ENCODE data around the gene BEST1. TPM values are rescaled to one million over a fixed set of nuclear protein-coding genes. Genes with fewer than 3 reads are reported as not detected.
A peak's percentile ranks its signal among the peaks of the same experiment; 100 is the strongest.

Gene BEST1
- total RNA-seq, 4 donors from 2014 or later, result 33.2 to 53.2 (median 45.7) TPM

DNA sequence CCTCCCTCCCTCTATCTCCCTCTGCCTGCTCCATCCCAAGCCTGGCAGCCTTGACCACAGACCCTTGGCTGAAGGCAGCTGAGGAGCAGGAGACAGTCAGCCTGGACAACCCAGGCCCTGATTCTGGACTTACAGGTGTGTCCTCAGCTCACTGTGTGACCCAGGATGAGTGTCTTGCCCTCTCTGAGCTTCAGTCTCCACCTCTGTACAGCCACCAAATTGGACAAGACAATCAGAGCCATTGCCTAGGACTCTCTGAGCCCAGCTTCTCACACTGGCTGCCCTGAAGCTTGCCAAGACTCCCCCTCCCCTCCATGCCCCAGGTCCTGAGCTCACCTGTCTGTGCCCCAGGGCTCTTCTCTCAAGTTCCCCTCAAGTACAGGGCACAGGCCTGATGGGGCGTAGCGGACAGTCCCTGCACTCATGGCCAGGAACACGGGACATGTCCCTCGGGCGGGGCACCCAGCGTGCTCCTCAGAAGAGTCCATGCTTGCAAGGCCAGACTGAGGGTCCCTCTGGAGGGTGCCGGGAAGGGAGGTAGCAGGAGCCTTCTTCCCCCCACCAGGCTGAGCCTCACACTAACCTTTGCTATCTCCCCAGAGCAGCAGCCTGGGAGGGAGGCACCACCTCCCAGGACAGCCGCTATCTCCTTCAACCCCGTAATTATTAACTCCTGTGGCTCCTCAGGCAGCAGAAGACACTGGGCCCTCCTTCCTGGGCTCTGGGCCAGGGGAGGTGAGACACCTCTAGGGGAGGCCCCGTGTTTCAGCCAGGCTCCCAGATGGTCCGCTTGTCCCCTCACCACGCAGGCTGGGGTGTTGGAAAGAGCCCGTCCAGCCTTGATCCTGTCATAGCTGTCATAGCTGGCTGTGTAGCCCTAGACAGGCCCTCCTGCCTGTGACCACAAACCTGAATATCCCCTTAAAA is 30.2 kb upstream of the BEST1 start:
- Histone ChIP-seq H3K9me3 (no peaks in the 10 kb centered on the region), H3K27ac (peak overlapping the region in 3 of 4 donors; percentile 50 to 95 (median 92)), H3K36me3 (no peaks in the 10 kb centered on the region), H3K27me3 (no peaks in the 10 kb centered on the region), H3K4me3 (no peak overlapping the region), H3K4me1 (peaks cover 0 to 74% (median 29%) of the 10 kb centered on the region in 4 donors)
- WGBS, 2 donors, result 63 to 80% methylated on average over 7 to 9 of the region's 13 CpGs
- TF ChIP-seq, protein P1, sequence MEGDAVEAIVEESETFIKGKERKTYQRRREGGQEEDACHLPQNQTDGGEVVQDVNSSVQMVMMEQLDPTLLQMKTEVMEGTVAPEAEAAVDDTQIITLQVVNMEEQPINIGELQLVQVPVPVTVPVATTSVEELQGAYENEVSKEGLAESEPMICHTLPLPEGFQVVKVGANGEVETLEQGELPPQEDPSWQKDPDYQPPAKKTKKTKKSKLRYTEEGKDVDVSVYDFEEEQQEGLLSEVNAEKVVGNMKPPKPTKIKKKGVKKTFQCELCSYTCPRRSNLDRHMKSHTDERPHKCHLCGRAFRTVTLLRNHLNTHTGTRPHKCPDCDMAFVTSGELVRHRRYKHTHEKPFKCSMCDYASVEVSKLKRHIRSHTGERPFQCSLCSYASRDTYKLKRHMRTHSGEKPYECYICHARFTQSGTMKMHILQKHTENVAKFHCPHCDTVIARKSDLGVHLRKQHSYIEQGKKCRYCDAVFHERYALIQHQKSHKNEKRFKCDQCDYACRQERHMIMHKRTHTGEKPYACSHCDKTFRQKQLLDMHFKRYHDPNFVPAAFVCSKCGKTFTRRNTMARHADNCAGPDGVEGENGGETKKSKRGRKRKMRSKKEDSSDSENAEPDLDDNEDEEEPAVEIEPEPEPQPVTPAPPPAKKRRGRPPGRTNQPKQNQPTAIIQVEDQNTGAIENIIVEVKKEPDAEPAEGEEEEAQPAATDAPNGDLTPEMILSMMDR (IDR thresholded peaks at IDR 0.05), result no peak
- TF ChIP-seq POLR2A (IDR thresholded peaks at IDR 0.05) (no peak), EP300 (IDR thresholded peaks at IDR 0.05) (no peak)
- DNase-seq (ENCODE audit: low spot score in 2 of 2), result no peak

DNA sequence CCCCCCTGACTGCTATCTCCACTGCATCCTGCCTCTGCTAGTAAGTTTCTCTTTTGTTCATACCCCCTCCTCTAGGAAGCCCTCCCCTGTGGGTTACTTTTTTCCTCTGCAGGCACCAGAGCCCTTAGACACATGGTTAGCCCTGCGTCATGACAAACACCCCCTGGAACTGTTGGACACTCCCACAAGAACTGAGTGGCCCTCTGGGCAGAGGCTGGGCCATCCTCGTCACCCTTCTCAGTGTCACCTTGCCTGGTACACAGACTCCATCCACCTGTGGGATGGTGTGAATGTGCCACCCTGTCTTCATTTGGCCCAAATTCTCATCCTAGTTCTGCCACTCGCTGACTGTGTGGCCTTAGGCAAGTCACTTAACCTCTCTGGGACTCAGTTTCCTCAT is 28.7 kb upstream of the BEST1 start:
- TF ChIP-seq POLR2A (IDR thresholded peaks at IDR 0.05) (no peak), EP300 (IDR thresholded peaks at IDR 0.05) (no peak)
- TF ChIP-seq, protein P1 (IDR thresholded peaks at IDR 0.05), result no peak
- 82 to 83% methylated on average over 3 of the region's 3 CpGs for WGBS, 2 donors
- Histone ChIP-seq H3K36me3 (no peaks in the 10 kb centered on the region), H3K27me3 (no peaks in the 10 kb centered on the region), H3K4me3 (no peak overlapping the region), H3K4me1 (peaks cover 0 to 65% (median 26%) of the 10 kb centered on the region in 4 donors), H3K9me3 (no peaks in the 10 kb centered on the region), H3K27ac (peak overlapping the region in 2 of 4 donors; percentile 94 to 95)
- DNase-seq (ENCODE audit: low spot score in 2 of 2), result no peak

DNA sequence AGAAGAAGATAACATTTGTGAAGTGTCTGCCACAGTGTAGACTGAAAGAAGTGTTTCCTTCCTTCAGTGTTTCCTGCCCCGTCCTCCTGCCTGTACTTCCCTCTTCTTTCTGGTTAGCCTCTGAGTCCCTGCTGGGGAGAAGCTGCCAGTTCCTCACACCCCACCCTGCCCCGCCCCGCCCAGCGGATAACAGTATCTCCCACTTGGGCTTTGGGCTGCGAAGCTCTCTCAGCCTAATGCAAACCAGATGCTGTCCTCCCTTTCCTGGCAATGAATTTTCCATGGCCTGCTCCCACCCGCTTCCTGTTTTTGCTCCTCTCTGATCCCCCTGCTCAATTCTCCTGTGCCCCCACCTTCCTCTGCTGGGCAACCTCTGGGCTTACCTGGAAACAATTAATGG is 27.6 kb upstream of the BEST1 start:
- Histone ChIP-seq H3K9me3 (no peaks in the 10 kb centered on the region), H3K27me3 (no peaks in the 10 kb centered on the region), H3K4me1 (peaks cover 0 to 65% (median 26%) of the 10 kb centered on the region in 4 donors), H3K27ac (peak overlapping the region; percentile 58 to 95 (median 88)), H3K36me3 (no peaks in the 10 kb centered on the region), H3K4me3 (no peak overlapping the region)
- peak in 1 of 2 donors; percentile 25 for TF ChIP-seq POLR2A (IDR thresholded peaks at IDR 0.05)
- TF ChIP-seq EP300 (IDR thresholded peaks at IDR 0.05), result peak in 1 of 2 donors; percentile 82
- TF ChIP-seq, protein P1 (IDR thresholded peaks at IDR 0.05), result no peak
- whole genome bisulfite sequencing, 2 donors, result 40 to 46% methylated on average over 6 of the region's 6 CpGs
- peak; percentile 87 to 92 for DNase-seq (ENCODE audit: low spot score in 2 of 2)

DNA sequence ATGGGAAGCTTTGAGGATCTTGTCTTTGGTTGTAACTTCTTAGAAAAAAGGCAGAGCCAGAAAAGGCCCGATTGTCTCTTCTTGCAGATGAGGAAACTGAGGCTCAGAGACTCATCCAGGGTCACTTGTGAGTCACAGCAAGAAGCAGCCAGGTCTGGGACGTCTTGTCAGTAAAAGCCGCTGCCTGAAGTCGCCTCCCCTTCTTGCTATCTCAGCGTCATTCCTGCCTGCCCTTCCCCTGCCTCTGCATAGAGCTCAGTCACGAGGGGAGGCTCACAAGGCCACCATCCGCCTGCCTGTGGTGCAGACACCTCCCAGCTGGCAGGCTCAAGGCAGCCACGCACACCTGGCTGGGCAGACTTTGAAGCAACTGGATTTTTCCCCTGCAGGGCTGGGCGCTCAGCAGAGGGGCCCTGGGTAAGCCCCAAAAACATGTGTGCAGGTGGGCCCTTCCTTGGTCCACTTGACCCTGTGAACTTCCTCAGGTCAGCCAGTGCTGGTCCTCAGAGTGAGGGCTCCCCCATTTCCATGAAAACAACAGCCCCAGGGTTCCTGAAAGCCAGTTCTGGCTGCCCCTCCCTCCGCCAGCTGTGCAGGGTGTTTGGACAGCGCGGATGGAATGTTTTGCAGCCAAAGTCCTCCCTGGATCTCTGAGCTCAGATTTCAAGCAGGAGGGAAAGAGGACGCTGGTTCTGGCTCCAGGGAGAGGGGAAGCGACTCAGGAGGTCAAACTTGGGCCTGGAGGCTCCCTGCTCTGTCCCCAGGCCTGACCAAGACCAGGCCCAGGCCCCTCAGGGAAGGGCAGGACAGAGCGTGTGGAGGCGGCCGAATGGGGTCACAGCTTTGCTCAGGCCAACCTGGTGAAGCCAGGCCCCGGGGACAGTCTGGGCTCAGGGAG is 26.7 kb upstream of the BEST1 start:
- TF ChIP-seq POLR2A (IDR thresholded peaks at IDR 0.05), result peak in 1 of 2 donors; percentile 7
- peak in 1 of 2 donors; percentile 72 for TF ChIP-seq EP300 (IDR thresholded peaks at IDR 0.05)
- TF ChIP-seq, protein P1 (IDR thresholded peaks at IDR 0.05), result peak in 1 of 5 experiments; percentile 7
- Histone ChIP-seq H3K27ac (peak overlapping the region; percentile 58 to 95 (median 88)), H3K4me3 (no peak overlapping the region), H3K36me3 (no peaks in the 10 kb centered on the region), H3K4me1 (peaks cover 0 to 57% (median 23%) of the 10 kb centered on the region in 4 donors), H3K27me3 (no peaks in the 10 kb centered on the region), H3K9me3 (no peaks in the 10 kb centered on the region)
- peak; percentile 79 to 85 for DNase-seq (ENCODE audit: low spot score in 2 of 2)
- 46 to 48% methylated on average over 15 to 18 of the region's 18 CpGs for WGBS, 2 donors

Data from tibial nerve (tissue), 4 donors.